Measurements from ENCODE around the gene KCNIP1.

DNA sequence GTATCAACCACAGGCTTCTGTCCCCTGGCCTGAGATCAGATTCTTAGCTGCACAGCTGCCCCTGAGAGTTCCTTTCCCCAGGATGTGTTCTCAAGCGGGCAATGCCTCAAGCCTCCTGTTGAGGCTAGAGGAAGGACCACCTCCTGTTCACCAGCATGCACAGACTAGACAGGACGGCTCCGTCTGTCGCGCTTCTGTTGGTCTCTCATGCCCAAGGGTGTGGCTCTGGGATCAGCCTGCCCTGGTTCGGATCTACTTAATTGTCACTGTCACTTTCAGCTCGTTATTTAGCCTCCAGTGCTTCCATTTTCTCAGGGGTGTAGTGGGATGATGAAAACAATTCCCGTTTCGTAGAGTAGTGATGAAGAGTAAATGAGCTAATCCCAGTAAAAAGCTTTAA, 103.1 kb downstream of the KCNIP1 start:
- no peak for TF ChIP-seq POLR2A (IDR thresholded peaks at IDR 0.05)
- TF ChIP-seq, protein P1, sequence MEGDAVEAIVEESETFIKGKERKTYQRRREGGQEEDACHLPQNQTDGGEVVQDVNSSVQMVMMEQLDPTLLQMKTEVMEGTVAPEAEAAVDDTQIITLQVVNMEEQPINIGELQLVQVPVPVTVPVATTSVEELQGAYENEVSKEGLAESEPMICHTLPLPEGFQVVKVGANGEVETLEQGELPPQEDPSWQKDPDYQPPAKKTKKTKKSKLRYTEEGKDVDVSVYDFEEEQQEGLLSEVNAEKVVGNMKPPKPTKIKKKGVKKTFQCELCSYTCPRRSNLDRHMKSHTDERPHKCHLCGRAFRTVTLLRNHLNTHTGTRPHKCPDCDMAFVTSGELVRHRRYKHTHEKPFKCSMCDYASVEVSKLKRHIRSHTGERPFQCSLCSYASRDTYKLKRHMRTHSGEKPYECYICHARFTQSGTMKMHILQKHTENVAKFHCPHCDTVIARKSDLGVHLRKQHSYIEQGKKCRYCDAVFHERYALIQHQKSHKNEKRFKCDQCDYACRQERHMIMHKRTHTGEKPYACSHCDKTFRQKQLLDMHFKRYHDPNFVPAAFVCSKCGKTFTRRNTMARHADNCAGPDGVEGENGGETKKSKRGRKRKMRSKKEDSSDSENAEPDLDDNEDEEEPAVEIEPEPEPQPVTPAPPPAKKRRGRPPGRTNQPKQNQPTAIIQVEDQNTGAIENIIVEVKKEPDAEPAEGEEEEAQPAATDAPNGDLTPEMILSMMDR (IDR thresholded peaks at IDR 0.05), result no peak
